Measurements from ENCODE around the gene SPPL2B.

Gene SPPL2B

GRCh38 chr19:2296141-2296540 lies 32.3 kb upstream of the SPPL2B start:
- in situ Hi-C loops (cut with MboI; ENCODE audit: low sequenced_read_pairs), result no loop called here

GRCh38 chr19:2300533-2300932 lies 28.0 kb upstream of the SPPL2B start:
- in situ Hi-C loops (cut with MboI; ENCODE audit: low sequenced_read_pairs), result no loop called here

- in situ Hi-C loops (cut with MboI; ENCODE audit: low sequenced_read_pairs), result no loop called here
These were observed 25.9 kb upstream of the SPPL2B start for GRCh38 chr19:2302319-2303210.

- in situ Hi-C loops (cut with MboI; ENCODE audit: low sequenced_read_pairs), result no loop called here
These were observed 25.2 kb upstream of the SPPL2B start for GRCh38 chr19:2303211-2303798.

GRCh38 chr19:2305452-2306280 lies 22.8 kb upstream of the SPPL2B start:
- in situ Hi-C loops (cut with MboI; ENCODE audit: low sequenced_read_pairs), result no loop called here

GRCh38 chr19:2306281-2306806 lies 22.1 kb upstream of the SPPL2B start:
- in situ Hi-C loops (cut with MboI; ENCODE audit: low sequenced_read_pairs), result no loop called here

DNA sequence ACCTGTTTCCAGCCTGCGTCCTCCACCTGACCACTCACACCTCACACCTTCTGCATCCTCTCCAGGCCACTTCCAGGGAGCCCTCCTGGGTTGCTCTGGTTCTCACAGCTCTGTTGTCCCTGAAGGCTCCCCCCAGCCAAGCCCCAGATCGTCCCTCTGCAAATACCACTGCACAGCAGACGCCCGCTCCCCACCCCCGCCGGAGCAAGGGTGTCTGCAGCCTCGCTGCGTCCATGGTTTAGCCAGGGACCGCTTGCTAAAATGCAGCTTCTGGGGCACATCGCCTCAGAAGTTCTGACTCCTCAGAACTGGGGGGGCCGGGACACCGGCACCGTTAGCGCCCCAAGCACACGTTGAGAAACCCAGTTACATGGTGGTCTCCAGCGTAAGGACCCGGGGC lies 21.5 kb upstream of the SPPL2B start:
- in situ Hi-C loops (cut with MboI; ENCODE audit: low sequenced_read_pairs), result no loop called here

GRCh38 chr19:2307518-2308012 lies 20.9 kb upstream of the SPPL2B start:
- in situ Hi-C loops (cut with MboI; ENCODE audit: low sequenced_read_pairs), result no loop called here

DNA sequence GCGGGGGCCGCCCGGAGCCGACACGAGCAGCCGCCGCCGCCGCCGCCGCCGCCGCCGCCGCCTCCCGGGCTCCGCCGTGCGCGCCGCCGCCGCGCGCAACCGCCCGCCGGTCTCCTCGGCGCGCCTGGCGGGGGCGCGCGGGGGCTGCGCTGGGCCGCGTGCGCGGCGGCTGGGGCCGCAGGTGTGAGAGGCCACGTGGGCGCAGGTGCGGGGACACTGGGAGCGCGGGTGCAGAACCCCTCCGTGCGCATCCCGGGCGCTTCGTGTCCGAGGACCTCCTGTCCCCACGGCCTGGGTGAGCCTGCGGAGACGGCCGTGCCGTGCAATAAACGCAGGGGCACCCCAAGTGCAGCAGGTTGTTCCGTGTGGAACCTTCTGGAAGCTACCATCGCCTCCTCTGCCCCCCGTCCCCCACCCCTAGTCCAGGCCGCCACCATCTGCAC lies 20.3 kb upstream of the SPPL2B start, which contains the start of gene LINGO3:
TSS of gene LINGO3 (minus strand) at position 41 of the 443 bp plus-strand sequence. CDS start 16,378 bp downstream, outside the sequence.
- in situ Hi-C loops (cut with MboI; ENCODE audit: low sequenced_read_pairs), result no loop called here

DNA sequence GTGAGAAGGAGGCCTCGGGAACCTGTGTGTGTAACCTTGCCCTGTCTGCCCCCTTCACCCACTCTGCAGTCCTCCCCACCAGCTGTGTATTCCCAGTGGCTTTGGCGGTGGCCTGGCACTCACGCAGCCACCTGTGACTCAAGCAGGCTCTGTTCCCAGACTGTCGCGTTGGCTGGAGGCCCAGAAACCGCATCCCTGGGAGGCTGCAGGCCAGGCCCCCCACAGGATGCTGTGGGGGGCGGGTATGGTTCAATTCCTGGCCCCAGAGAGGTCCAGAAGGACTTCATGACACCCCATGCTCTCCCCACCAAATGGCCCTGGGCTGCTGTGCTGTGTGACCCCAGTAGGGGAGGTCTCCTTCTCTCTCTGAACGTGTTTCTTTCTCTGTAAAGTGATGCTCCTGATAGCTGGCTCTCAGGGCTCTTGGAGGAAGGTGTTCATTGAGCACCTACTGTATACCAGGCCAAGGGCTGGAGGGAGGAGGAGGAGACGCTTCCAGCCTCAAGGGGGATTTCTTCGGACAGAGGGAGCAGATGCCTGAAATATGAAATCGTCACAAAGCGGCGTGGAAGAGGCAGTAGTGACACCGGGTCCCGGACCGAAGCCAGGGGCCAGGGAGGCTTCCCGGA lies 18.6 kb upstream of the SPPL2B start:
- in situ Hi-C loops (cut with MboI; ENCODE audit: low sequenced_read_pairs), result no loop called here

GRCh38 chr19:2311093-2311492 lies 17.4 kb upstream of the SPPL2B start:
- in situ Hi-C loops (cut with MboI; ENCODE audit: low sequenced_read_pairs), result no loop called here

- in situ Hi-C loops (cut with MboI; ENCODE audit: low sequenced_read_pairs), result no loop called here
These were observed 15.5 kb upstream of the SPPL2B start for GRCh38 chr19:2312820-2313501.

DNA sequence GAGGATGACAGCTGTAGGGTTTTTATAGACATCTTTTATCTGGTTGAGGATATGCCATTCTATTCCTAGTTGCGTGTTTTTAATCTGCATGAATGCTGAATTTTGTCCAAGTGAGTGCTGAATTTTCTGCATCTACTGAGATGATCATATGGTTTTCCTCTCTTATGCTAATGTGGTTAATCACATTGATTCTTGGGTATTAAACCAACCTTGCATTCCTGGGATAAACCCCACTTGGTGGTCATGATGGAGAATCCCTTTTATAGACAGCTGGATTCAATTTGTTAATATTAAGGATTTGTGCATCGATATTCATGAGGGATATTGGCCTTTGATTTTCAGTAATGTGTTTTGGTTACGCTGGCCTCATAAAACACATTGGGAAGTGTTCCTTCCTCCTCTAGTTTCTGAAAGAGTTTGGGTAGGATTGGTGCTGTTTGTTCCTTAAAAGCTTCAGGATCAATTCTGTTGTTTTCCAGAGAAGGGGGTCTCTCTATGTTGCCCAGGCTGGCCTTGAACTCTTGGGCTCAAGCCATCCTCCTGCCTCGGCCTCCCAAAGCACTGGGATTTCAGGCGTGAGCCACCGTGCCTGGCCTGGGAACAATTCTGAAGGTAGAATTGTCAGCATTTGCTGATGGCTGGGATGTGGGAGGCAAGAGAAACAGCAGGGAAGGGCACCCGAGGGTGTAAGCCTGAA lies 13.2 kb upstream of the SPPL2B start:
- in situ Hi-C loops (cut with MboI; ENCODE audit: low sequenced_read_pairs), result no loop called here

DNA sequence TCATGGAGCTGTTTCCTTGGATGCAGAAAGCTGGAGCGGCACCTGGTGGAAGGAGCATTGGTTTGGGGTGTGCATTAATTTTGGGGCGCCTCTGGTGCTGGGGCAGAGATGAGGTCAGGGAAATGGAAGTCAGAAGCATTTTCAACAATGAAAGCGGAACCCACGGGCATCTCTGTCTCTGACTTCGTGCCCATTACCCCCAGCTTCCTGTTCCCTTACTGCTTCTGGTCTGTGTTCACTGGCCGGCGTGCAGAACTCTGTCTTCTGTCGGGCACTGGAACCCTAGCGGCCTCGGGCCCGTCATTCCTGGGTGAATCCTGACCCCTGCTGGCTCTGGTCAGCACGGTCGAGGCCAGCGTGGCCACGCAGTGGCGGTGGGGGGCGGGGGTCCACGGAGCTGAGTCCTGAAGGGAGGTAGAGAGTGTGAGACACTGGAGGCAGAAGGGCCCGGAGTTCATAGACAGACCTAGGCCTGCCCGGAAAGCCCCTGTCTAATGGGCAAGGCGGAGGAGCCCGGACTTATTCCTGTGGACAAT lies 12.6 kb upstream of the SPPL2B start:
- in situ Hi-C loops (cut with MboI; ENCODE audit: low sequenced_read_pairs), result no loop called here

DNA sequence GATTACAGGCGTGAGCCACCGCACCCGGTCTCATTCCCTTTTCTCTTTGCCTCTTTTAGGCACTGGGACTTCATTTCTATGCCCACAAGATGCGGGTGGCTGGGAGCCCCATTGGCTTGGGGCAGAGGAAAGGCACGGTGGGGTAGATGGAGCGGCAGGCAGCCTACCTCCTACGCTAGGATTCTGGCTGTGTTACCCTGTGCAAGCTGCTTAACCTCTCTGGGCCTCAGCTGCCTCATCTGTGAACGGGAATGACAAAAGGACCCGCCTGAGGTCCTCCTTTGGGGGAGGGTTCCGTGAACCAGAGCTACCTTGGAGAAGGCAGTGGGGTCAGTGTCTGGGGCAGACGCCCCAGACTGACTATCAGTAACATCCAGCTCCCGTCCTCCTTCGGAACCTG lies 11.2 kb upstream of the SPPL2B start:
- in situ Hi-C loops (cut with MboI; ENCODE audit: low sequenced_read_pairs), result no loop called here

GRCh38 chr19:2317756-2318155 lies 10.7 kb upstream of the SPPL2B start:
- in situ Hi-C loops (cut with MboI; ENCODE audit: low sequenced_read_pairs), result no loop called here

GRCh38 chr19:2318923-2319322 lies 9.6 kb upstream of the SPPL2B start:
- in situ Hi-C loops (cut with MboI; ENCODE audit: low sequenced_read_pairs), result no loop called here

- in situ Hi-C loops (cut with MboI; ENCODE audit: low sequenced_read_pairs), result no loop called here
These were observed 8.9 kb upstream of the SPPL2B start for GRCh38 chr19:2319551-2319950.

DNA sequence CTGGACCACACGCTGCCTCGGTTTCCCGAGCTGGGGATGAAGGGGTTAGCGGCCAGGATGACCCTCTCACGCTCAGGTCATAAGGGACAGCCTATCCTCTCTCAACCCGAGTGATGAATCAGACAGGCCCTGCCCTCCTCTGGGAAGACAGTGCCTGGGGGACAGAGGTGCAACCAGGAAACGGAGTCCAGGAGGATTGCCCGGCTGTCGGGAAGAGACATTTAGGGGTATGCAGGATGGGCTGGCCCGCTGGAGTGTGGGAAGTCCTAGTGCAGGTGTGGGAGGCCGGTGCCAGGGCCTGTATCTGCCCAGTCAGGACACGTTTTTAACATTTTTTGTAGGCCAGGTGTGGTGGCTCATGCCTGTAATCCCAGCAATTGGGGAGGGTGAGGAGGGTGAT lies 8.4 kb upstream of the SPPL2B start:
- in situ Hi-C loops (cut with MboI; ENCODE audit: low sequenced_read_pairs), result no loop called here

All from HL-60/S4 treated with phorbol 12-myristate 13-acetate at 8.2 ng/mL for 4 days and 3 days (cell line).